WTC11 (cell line): ENCODE results near the gene APOD. TPM values are rescaled to one million over a fixed set of nuclear protein-coding genes. Genes with fewer than 3 reads are reported as not detected.

Experiments
- ATAC-seq: fragments of 200-7000 bp; cut with Tn5 transposase; 2 replicates; pipeline ENCODE4 v1.10.0; 2021; ENCODE audit warnings: mild to moderate bottlenecking, moderate library complexity
- CTCF ChIA-PET: fragments of 300-600 bp; sonication (Branson Sonifier 250); formaldehyde crosslinking; loops from one replicate; lab custom pipeline; 2021; ENCODE audit warnings: antibody characterized with exemption; lab: Charles Lee
- POLR2A ChIA-PET: fragments of 350-600 bp; sonication (Branson Sonifier 250); formaldehyde crosslinking; loops from one replicate; lab custom pipeline; 2021; ENCODE audit warnings: antibody characterized with exemption; lab: Charles Lee
- DNase-seq: peaks from one replicate; pipeline ENCODE4 v3.0.0; 2021; ENCODE audit warnings: low spot score
- H3K27ac Mint-ChIP-seq: 2 replicates; pipeline ENCODE4 v1.8.0; 2021; ENCODE audit warnings: mixed read lengths
- H3K27me3 Mint-ChIP-seq: 2 replicates; pipeline ENCODE4 v1.8.0; 2021; ENCODE audit warnings: low read depth, mild to moderate bottlenecking, moderate library complexity, mixed read lengths
- H3K36me3 Mint-ChIP-seq: 2 replicates; pipeline ENCODE4 v1.8.0; 2021; ENCODE audit warnings: mixed read lengths
- H3K4me1 Mint-ChIP-seq: 2 replicates; pipeline ENCODE4 v1.8.0; 2022; ENCODE audit warnings: mixed read lengths
- H3K4me3 Mint-ChIP-seq: 2 replicates; pipeline ENCODE4 v1.8.0; 2021; ENCODE audit warnings: mild to moderate bottlenecking, moderate library complexity, mixed read lengths
- H3K9me3 Mint-ChIP-seq: 2 replicates; pipeline ENCODE4 v1.8.0; 2021; ENCODE audit warnings: mixed read lengths
- CBFB ChIP-seq: sonication (generic); formaldehyde crosslinking; IDR thresholded peaks from 2 replicates; pipeline ENCODE4 v1.8.1; 2022; ENCODE audit warnings: mild to moderate bottlenecking, low read depth, missing genetic modification reagents
- CREM ChIP-seq: sonication (generic); formaldehyde crosslinking; IDR thresholded peaks from 2 replicates; pipeline ENCODE4 v1.8.1; 2022; ENCODE audit warnings: mild to moderate bottlenecking, missing genetic modification reagents, moderate library complexity
- GABPB1 ChIP-seq: sonication (generic); formaldehyde crosslinking; IDR thresholded peaks from 2 replicates; pipeline ENCODE4 v1.8.1; 2023; ENCODE audit warnings: mild to moderate bottlenecking, missing genetic modification reagents
- GTF2I ChIP-seq: fragments of 250-450 bp; sonication (Bioruptor Pico); conservative IDR thresholded peaks from 2 replicates; pipeline ENCODE4 v1.4.0; 2021; ENCODE audit warnings: mild to moderate bottlenecking
- JUN ChIP-seq: sonication (generic); formaldehyde crosslinking; IDR thresholded peaks from 2 replicates; pipeline ENCODE4 v1.8.0; 2023; ENCODE audit warnings: mild to moderate bottlenecking, missing genetic modification reagents
- MXD4 ChIP-seq: fragments of 250-450 bp; sonication (Bioruptor Pico); IDR thresholded peaks from 2 replicates; pipeline ENCODE4 v1.8.0; 2021; ENCODE audit warnings: mild to moderate bottlenecking, moderate library complexity, borderline replicate concordance
- MYBL2 ChIP-seq: sonication (generic); formaldehyde crosslinking; IDR thresholded peaks from 2 replicates; pipeline ENCODE4 v1.8.1; 2023; ENCODE audit warnings: mild to moderate bottlenecking, moderate library complexity, missing genetic modification reagents
- NFATC4 ChIP-seq: fragments of 250-450 bp; sonication (Bioruptor Pico); IDR thresholded peaks from 2 replicates; pipeline ENCODE4 v1.9.0; 2021; ENCODE audit warnings: mild to moderate bottlenecking
- NFYB ChIP-seq: sonication (generic); formaldehyde crosslinking; conservative IDR thresholded peaks from 2 replicates; pipeline ENCODE4 v1.8.0; 2022; ENCODE audit warnings: low read depth, missing genetic modification reagents
- SMAD3 ChIP-seq: sonication (generic); formaldehyde crosslinking; IDR thresholded peaks from 2 replicates; pipeline ENCODE4 v1.8.0; 2022; ENCODE audit warnings: missing genetic modification reagents, mild to moderate bottlenecking, borderline replicate concordance
- TEAD4 ChIP-seq: sonication (generic); formaldehyde crosslinking; IDR thresholded peaks from 2 replicates; pipeline ENCODE4 v1.8.0; 2022; ENCODE audit warnings: mild to moderate bottlenecking, missing genetic modification reagents
- ZNF232 ChIP-seq: sonication (generic); formaldehyde crosslinking; IDR thresholded peaks from 2 replicates; pipeline ENCODE4 v1.8.0; 2022; ENCODE audit warnings: mild to moderate bottlenecking, missing genetic modification reagents
- ZNF263 ChIP-seq: sonication (generic); formaldehyde crosslinking; IDR thresholded peaks from 2 replicates; pipeline ENCODE4 v1.8.1; 2022; ENCODE audit warnings: low read depth, mild to moderate bottlenecking, moderate library complexity, missing genetic modification reagents
- ZNF416 ChIP-seq: fragments of 250-450 bp; sonication (Bioruptor Pico); IDR thresholded peaks from 2 replicates; pipeline ENCODE4 v1.9.0; 2021; ENCODE audit warnings: mild to moderate bottlenecking, inconsistent platforms
- total RNA-seq: library from RNA; stranded (reverse); gene quantifications from 3 replicates; pipeline ENCODE4 v1.2.3, GENCODE V29; 2021
- TF ChIP-seq, protein P1 (sequence below): sonication (generic); formaldehyde crosslinking; IDR thresholded peaks from 2 replicates; pipeline ENCODE4 v1.8.1; 2023; ENCODE audit warnings: mild to moderate bottlenecking, missing genetic modification reagents, moderate library complexity
- TF ChIP-seq, protein P2 (sequence below): fragments of 200-600 bp; IDR thresholded peaks from 2 replicates; pipeline ENCODE4 v1.8.0; 2022; ENCODE audit warnings: antibody characterized with exemption
- TF ChIP-seq, protein P3 (sequence below): fragments of 250-450 bp; sonication (Bioruptor Pico); IDR thresholded peaks from 2 replicates; pipeline ENCODE4 v1.9.0; 2021; ENCODE audit warnings: mild to moderate bottlenecking, borderline replicate concordance
- TF ChIP-seq, protein P4 (sequence below): sonication (generic); formaldehyde crosslinking; IDR thresholded peaks from 2 replicates; pipeline ENCODE4 v1.8.0; 2022; ENCODE audit warnings: mild to moderate bottlenecking, missing genetic modification reagents
- TF ChIP-seq, protein P5 (sequence below): sonication (generic); formaldehyde crosslinking; IDR thresholded peaks from 2 replicates; pipeline ENCODE4 v1.8.1; 2023; ENCODE audit warnings: mild to moderate bottlenecking, missing genetic modification reagents, moderate library complexity

Gene APOD
- total RNA-seq, 1 experiment from 2014 or later, result not detected

DNA sequence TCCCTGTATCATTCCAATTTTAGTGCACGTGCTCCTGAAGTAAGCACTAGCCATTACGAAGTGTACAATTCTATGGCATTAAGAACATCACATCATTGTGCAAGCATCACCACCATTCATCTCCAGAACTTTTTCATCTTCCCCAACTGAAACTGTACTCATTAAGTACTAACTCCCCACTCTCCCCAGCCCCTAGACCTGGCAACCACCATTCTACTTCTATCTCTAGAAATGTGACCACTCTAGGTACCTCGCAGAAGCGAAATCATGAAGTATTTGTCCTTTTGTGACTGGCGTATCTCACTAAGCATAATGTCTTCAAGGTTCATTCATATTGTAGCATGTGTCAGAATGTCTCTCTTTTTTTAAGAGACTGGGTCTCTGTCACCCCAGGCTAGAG lies 52.1 kb downstream of the APOD start:
- Mint-ChIP-seq H3K27ac (no peak overlapping the region), H3K36me3 (no peaks in the 10 kb centered on the region), H3K4me3 (no peak overlapping the region), H3K4me1 (no peaks in the 10 kb centered on the region), H3K9me3 (peaks cover 5% of the 10 kb centered on the region; the same call in 1 of the 2 replicates), H3K27me3 (no peaks in the 10 kb centered on the region)
- DNase-seq (no peak), ATAC-seq (no peak)
- POLR2A ChIA-PET, result interaction anchor here (0.6 kb wide), 1 partner anchor 276 kb away, joined by 3 read pairs; no protein-coding TSS in a partner anchor
- TF ChIP-seq SMAD3 (CRISPR knock-in tag), result no peak
- CTCF ChIA-PET, result no interaction called here

DNA sequence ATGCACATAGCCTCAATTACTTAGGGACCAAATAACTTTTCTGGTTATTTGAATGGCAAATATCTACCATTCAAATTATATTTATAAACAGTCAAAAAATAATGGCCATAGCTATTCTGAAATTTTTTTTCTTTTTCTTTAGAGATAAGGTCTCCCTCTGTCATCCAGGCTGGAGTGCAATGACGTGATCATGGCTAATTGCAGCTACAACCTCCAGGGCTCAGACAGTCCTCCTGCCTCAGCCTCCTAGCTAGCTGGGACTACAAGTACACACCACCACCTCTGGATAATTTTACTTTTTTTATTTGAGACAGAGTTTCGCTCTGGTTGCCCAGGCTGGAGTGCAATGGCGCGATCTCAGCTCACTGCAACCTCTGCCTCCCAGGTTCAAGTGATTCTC lies 57.2 kb downstream of the APOD start:
- CTCF ChIA-PET, result interaction anchor here (3.6 kb wide), 1 partner anchor 256 kb away, joined by 25 read pairs; the partner anchor contains the start of gene XXYLT1
- DNase-seq, result no peak
- no peak for ATAC-seq
- TF ChIP-seq CBFB (CRISPR knock-in tag) (no peak), GABPB1 (CRISPR knock-in tag) (no peak), NFATC4 (CRISPR knock-in tag) (no peak), ZNF416 (no peak), MYBL2 (CRISPR knock-in tag) (no peak), JUN (CRISPR knock-in tag) (no peak), TEAD4 (CRISPR knock-in tag) (no peak), NFYB (CRISPR knock-in tag) (no peak), ZNF263 (no peak), ZNF232 (CRISPR knock-in tag) (no peak), CREM (CRISPR knock-in tag) (no peak), MXD4 (CRISPR knock-in tag) (no peak), GTF2I (no peak)
- TF ChIP-seq, protein P1, sequence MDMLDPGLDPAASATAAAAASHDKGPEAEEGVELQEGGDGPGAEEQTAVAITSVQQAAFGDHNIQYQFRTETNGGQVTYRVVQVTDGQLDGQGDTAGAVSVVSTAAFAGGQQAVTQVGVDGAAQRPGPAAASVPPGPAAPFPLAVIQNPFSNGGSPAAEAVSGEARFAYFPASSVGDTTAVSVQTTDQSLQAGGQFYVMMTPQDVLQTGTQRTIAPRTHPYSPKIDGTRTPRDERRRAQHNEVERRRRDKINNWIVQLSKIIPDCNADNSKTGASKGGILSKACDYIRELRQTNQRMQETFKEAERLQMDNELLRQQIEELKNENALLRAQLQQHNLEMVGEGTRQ (CRISPR knock-in tag), result no peak
- TF ChIP-seq, protein P2, sequence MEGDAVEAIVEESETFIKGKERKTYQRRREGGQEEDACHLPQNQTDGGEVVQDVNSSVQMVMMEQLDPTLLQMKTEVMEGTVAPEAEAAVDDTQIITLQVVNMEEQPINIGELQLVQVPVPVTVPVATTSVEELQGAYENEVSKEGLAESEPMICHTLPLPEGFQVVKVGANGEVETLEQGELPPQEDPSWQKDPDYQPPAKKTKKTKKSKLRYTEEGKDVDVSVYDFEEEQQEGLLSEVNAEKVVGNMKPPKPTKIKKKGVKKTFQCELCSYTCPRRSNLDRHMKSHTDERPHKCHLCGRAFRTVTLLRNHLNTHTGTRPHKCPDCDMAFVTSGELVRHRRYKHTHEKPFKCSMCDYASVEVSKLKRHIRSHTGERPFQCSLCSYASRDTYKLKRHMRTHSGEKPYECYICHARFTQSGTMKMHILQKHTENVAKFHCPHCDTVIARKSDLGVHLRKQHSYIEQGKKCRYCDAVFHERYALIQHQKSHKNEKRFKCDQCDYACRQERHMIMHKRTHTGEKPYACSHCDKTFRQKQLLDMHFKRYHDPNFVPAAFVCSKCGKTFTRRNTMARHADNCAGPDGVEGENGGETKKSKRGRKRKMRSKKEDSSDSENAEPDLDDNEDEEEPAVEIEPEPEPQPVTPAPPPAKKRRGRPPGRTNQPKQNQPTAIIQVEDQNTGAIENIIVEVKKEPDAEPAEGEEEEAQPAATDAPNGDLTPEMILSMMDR, result no peak
- TF ChIP-seq, protein P3, sequence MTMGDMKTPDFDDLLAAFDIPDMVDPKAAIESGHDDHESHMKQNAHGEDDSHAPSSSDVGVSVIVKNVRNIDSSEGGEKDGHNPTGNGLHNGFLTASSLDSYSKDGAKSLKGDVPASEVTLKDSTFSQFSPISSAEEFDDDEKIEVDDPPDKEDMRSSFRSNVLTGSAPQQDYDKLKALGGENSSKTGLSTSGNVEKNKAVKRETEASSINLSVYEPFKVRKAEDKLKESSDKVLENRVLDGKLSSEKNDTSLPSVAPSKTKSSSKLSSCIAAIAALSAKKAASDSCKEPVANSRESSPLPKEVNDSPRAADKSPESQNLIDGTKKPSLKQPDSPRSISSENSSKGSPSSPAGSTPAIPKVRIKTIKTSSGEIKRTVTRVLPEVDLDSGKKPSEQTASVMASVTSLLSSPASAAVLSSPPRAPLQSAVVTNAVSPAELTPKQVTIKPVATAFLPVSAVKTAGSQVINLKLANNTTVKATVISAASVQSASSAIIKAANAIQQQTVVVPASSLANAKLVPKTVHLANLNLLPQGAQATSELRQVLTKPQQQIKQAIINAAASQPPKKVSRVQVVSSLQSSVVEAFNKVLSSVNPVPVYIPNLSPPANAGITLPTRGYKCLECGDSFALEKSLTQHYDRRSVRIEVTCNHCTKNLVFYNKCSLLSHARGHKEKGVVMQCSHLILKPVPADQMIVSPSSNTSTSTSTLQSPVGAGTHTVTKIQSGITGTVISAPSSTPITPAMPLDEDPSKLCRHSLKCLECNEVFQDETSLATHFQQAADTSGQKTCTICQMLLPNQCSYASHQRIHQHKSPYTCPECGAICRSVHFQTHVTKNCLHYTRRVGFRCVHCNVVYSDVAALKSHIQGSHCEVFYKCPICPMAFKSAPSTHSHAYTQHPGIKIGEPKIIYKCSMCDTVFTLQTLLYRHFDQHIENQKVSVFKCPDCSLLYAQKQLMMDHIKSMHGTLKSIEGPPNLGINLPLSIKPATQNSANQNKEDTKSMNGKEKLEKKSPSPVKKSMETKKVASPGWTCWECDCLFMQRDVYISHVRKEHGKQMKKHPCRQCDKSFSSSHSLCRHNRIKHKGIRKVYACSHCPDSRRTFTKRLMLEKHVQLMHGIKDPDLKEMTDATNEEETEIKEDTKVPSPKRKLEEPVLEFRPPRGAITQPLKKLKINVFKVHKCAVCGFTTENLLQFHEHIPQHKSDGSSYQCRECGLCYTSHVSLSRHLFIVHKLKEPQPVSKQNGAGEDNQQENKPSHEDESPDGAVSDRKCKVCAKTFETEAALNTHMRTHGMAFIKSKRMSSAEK (CRISPR knock-in tag), result no peak
- TF ChIP-seq, protein P4, sequence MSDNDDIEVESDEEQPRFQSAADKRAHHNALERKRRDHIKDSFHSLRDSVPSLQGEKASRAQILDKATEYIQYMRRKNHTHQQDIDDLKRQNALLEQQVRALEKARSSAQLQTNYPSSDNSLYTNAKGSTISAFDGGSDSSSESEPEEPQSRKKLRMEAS, result no peak
- TF ChIP-seq, protein P5, sequence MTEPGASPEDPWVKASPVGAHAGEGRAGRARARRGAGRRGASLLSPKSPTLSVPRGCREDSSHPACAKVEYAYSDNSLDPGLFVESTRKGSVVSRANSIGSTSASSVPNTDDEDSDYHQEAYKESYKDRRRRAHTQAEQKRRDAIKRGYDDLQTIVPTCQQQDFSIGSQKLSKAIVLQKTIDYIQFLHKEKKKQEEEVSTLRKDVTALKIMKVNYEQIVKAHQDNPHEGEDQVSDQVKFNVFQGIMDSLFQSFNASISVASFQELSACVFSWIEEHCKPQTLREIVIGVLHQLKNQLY (CRISPR knock-in tag), result no peak
- no peaks in the 10 kb centered on the region for H3K4me1 Mint-ChIP-seq
- H3K27me3 Mint-ChIP-seq, result no peaks in the 10 kb centered on the region
- H3K36me3 Mint-ChIP-seq, result no peaks in the 10 kb centered on the region
- POLR2A ChIA-PET, result no interaction called here
- no peak overlapping the region for H3K4me3 Mint-ChIP-seq
- no peaks in the 10 kb centered on the region for H3K9me3 Mint-ChIP-seq
- H3K27ac Mint-ChIP-seq, result no peak overlapping the region
